SK-N-SH (cell line): ENCODE results near the gene HPDL. TPM values are rescaled to one million over a fixed set of nuclear protein-coding genes. Genes with fewer than 3 reads are reported as not detected.

Experiments
- CTCF ChIA-PET: fragments of 300-600, 350-600 bp; formaldehyde crosslinking; extraction: SDS; loops from one replicate; lab custom pipeline; 2021; lab: Yijun Ruan, JAX
- POLR2A ChIA-PET: fragments of 350-600 bp; sonication (Branson Sonifier 250); formaldehyde crosslinking; extraction: SDS; loops from one replicate; lab custom pipeline; 2020; ENCODE audit warnings: antibody characterized with exemption, inconsistent platforms; lab: Yijun Ruan, JAX
- DNase-seq: peaks from one replicate; pipeline ENCODE4 v3.0.0; 2012
- H2AFZ ChIP-seq: fragments of 200-600 bp; sonication (generic); 2 replicates; pipeline ENCODE4 v1.8.1; 2016; ENCODE audit warnings: antibody characterized with exemption, mild to moderate bottlenecking, low read depth
- H3F3A ChIP-seq: fragments of 200-600 bp; sonication (generic); replicated peaks from 2 replicates; pipeline ENCODE3; 2016; ENCODE audit warnings: antibody characterized with exemption, mild to moderate bottlenecking; ENCODE audit not compliant: insufficient read depth
- H3K27ac ChIP-seq, 2 experiments: fragments of 200-500 bp in 1 of 2; fragments of 200-600 bp in 1 of 2; sonication (Bioruptor generic) in 1 of 2; sonication (generic), shearing (Covaris generic) in 1 of 2; 2 replicates each; pipeline versions ENCODE4 v1.5.1 to v1.6.1; 2014 to 2016; ENCODE audit warnings: low read depth in 2 of 2, inconsistent platforms in 1 of 2, low read length in 1 of 2, mild to moderate bottlenecking in 1 of 2, mixed read lengths in 1 of 2
- H3K27me3 ChIP-seq: fragments of 200-600 bp; sonication (generic), shearing (Covaris generic); 2 replicates; pipeline ENCODE4 v1.6.1; 2016; ENCODE audit warnings: mixed run types; ENCODE audit not compliant: insufficient read depth
- H3K36me3 ChIP-seq, 2 experiments: fragments of 200-500 bp in 1 of 2; fragments of 200-600 bp in 1 of 2; sonication (Bioruptor generic) in 1 of 2; sonication (generic) in 1 of 2; replicated peaks in 1 of 2; 2 replicates each; pipeline versions ENCODE3 to v1.5.1; 2014 to 2016; ENCODE audit warnings: low read length in 1 of 2, mild to moderate bottlenecking in 1 of 2; ENCODE audit not compliant: insufficient read depth in 2 of 2, control insufficient read depth in 1 of 2
- H3K4me1 ChIP-seq, 2 experiments: fragments of 200-500 bp in 1 of 2; fragments of 200-600 bp in 1 of 2; sonication (Bioruptor generic) in 1 of 2; sonication (generic), shearing (Covaris generic) in 1 of 2; 2 replicates each; pipeline versions ENCODE4 v1.5.1 to v1.6.1; 2014 to 2016; ENCODE audit warnings: low read depth in 1 of 2, low read length in 1 of 2, mixed run types in 1 of 2; ENCODE audit not compliant: insufficient read depth in 2 of 2, control insufficient read depth in 1 of 2
- H3K4me2 ChIP-seq: fragments of 200-600 bp; sonication (generic), shearing (Covaris generic); 2 replicates; pipeline ENCODE4 v1.6.1; 2017; ENCODE audit warnings: mixed run types
- H3K4me3 ChIP-seq, 2 experiments: fragments of 200-500 bp in 1 of 2; fragments of 200-600 bp in 1 of 2; sonication (Bioruptor generic) in 1 of 2; sonication (generic), shearing (Covaris generic) in 1 of 2; 2 replicates each; pipeline versions ENCODE4 v1.5.1 to v1.8.1; 2014 to 2016; ENCODE audit warnings: low read depth in 2 of 2, inconsistent platforms in 1 of 2, low read length in 1 of 2, mild to moderate bottlenecking in 1 of 2, mixed read lengths in 1 of 2, moderate library complexity in 1 of 2
- H3K79me2 ChIP-seq: fragments of 200-600 bp; sonication (generic); 2 replicates; pipeline ENCODE4 v1.8.1; 2017; ENCODE audit warnings: mild to moderate bottlenecking; ENCODE audit not compliant: insufficient read depth
- H3K9ac ChIP-seq: fragments of 200-600 bp; sonication (generic); 2 replicates; pipeline ENCODE4 v1.6.1; 2017; ENCODE audit warnings: mixed run types
- H3K9me2 ChIP-seq: fragments of 200-600 bp; sonication (generic); 2 replicates; pipeline ENCODE4 v1.6.1; 2017; ENCODE audit warnings: mixed run types
- H3K9me3 ChIP-seq: fragments of 200-600 bp; sonication (generic); 2 replicates; pipeline ENCODE4 v1.6.1; 2017; ENCODE audit warnings: mixed run types, mild to moderate bottlenecking, moderate library complexity
- H4K20me1 ChIP-seq: fragments of 200-600 bp; sonication (generic); 2 replicates; pipeline ENCODE4 v1.6.1; 2017; ENCODE audit warnings: mild to moderate bottlenecking, mixed run types; ENCODE audit not compliant: insufficient read depth
- FOSL2 ChIP-seq: IDR thresholded peaks from 2 replicates; pipeline ENCODE4 v1.4.0; 2012; ENCODE audit warnings: low read depth, mild to moderate bottlenecking, moderate library complexity, borderline replicate concordance
- GABPA ChIP-seq: IDR thresholded peaks from 2 replicates; pipeline ENCODE4 v1.4.0; 2012; ENCODE audit warnings: low read depth, mild to moderate bottlenecking
- GATA2 ChIP-seq: sonication (generic); formaldehyde crosslinking; IDR thresholded peaks from 2 replicates; pipeline ENCODE4 v1.5.0; 2020; ENCODE audit warnings: mild to moderate bottlenecking, missing genetic modification reagents
- POLR2AphosphoS5 ChIP-seq: IDR thresholded peaks from 2 replicates; pipeline ENCODE4 v1.6.1; 2012; ENCODE audit warnings: low read depth, low read length
- RAD21 ChIP-seq: IDR thresholded peaks from 2 replicates; pipeline ENCODE4 v1.6.1; 2012; ENCODE audit warnings: mild to moderate bottlenecking, low read length
- RFX5 ChIP-seq: IDR thresholded peaks from 2 replicates; pipeline ENCODE4 v1.6.1; 2012; ENCODE audit warnings: mild to moderate bottlenecking, improper control_type of control experiment, low read length
- TCF12 ChIP-seq: IDR thresholded peaks from 2 replicates; pipeline ENCODE4 v1.4.0; 2012
- YY1 ChIP-seq: IDR thresholded peaks from 2 replicates; pipeline ENCODE4 v1.4.0; 2012; ENCODE audit warnings: low read depth, mild to moderate bottlenecking
- WGBS: methylation state at CpG from one replicate; pipeline ENCODE4 v1.1.6; 2017; ENCODE audit warnings: low lambda C conversion rate; 5-methylcytosine and 5-hydroxymethylcytosine counted together
- polyA plus RNA-seq, 3 experiments: library from polyadenylated mRNA; depleted of rRNA; stranded (reverse); fragments of >200 nt; gene quantifications; 2 replicates each; pipeline ENCODE4 v1.2.3, GENCODE V29; 2012
- TF ChIP-seq, protein P1 (sequence below): fragments of 150-350 bp; IDR thresholded peaks from 2 replicates; pipeline ENCODE4 v1.6.1; 2017; ENCODE audit warnings: antibody characterized with exemption, low read length, low read depth, borderline replicate concordance
- TF ChIP-seq, protein P2 (sequence below): IDR thresholded peaks from 2 replicates; pipeline ENCODE4 v1.6.1; 2012; ENCODE audit warnings: mild to moderate bottlenecking, low read depth, low read length, moderate library complexity
- TF ChIP-seq, protein P3 (sequence below): fragments of 150-350 bp; IDR thresholded peaks from 2 replicates; pipeline ENCODE4 v1.6.1; 2016; ENCODE audit warnings: mild to moderate bottlenecking, low read depth, low read length
- TF ChIP-seq, protein P4 (sequence below): IDR thresholded peaks from 2 replicates; pipeline ENCODE4 v1.4.0; 2012; ENCODE audit warnings: low read depth

Gene HPDL
- polyA plus RNA-seq, 1 of the 3 experiments (the other 2 are of a cell fraction), result 0.25 TPM

DNA sequence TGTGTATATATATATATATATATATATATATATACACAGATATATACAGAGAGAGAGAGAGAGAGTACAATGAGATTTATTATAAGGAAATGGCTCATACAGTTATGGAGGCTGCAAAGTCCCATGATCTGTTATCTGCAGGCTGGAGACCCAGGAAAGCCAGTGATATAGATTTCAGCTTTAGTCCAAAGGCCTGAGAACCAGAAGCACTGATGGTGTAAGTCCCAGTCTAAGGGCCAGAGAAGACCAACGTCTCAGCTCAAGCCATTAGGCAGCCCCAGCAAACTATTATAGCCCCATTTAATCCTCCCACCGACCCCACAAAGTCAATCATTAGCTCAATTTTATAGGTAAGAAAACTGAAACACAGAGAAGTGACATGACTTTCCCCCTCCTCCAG lies 35.0 kb upstream of the HPDL start:
- H3K36me3 ChIP-seq, result no peaks in the 10 kb centered on the region
- ChIA-PET CTCF (interaction anchor here (1.8 to 4.0 kb wide), 4 partner anchors 8 to 279 kb away, joined by 6 to 26 read pairs (median 12); partner anchors contain the start of gene UROD), POLR2A (no interaction called here)
- no peaks in the 10 kb centered on the region for H3F3A ChIP-seq
- TF ChIP-seq, protein P1, sequence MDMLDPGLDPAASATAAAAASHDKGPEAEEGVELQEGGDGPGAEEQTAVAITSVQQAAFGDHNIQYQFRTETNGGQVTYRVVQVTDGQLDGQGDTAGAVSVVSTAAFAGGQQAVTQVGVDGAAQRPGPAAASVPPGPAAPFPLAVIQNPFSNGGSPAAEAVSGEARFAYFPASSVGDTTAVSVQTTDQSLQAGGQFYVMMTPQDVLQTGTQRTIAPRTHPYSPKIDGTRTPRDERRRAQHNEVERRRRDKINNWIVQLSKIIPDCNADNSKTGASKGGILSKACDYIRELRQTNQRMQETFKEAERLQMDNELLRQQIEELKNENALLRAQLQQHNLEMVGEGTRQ, result no peak
- TF ChIP-seq GABPA (no peak), YY1 (no peak), FOSL2 (no peak)
- TF ChIP-seq, protein P2, sequence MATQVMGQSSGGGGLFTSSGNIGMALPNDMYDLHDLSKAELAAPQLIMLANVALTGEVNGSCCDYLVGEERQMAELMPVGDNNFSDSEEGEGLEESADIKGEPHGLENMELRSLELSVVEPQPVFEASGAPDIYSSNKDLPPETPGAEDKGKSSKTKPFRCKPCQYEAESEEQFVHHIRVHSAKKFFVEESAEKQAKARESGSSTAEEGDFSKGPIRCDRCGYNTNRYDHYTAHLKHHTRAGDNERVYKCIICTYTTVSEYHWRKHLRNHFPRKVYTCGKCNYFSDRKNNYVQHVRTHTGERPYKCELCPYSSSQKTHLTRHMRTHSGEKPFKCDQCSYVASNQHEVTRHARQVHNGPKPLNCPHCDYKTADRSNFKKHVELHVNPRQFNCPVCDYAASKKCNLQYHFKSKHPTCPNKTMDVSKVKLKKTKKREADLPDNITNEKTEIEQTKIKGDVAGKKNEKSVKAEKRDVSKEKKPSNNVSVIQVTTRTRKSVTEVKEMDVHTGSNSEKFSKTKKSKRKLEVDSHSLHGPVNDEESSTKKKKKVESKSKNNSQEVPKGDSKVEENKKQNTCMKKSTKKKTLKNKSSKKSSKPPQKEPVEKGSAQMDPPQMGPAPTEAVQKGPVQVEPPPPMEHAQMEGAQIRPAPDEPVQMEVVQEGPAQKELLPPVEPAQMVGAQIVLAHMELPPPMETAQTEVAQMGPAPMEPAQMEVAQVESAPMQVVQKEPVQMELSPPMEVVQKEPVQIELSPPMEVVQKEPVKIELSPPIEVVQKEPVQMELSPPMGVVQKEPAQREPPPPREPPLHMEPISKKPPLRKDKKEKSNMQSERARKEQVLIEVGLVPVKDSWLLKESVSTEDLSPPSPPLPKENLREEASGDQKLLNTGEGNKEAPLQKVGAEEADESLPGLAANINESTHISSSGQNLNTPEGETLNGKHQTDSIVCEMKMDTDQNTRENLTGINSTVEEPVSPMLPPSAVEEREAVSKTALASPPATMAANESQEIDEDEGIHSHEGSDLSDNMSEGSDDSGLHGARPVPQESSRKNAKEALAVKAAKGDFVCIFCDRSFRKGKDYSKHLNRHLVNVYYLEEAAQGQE, result no peak
- TF ChIP-seq, protein P3, sequence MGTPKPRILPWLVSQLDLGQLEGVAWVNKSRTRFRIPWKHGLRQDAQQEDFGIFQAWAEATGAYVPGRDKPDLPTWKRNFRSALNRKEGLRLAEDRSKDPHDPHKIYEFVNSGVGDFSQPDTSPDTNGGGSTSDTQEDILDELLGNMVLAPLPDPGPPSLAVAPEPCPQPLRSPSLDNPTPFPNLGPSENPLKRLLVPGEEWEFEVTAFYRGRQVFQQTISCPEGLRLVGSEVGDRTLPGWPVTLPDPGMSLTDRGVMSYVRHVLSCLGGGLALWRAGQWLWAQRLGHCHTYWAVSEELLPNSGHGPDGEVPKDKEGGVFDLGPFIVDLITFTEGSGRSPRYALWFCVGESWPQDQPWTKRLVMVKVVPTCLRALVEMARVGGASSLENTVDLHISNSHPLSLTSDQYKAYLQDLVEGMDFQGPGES, result no peak
- H3K9ac ChIP-seq, result no peak overlapping the region
- H3K9me2 ChIP-seq, result no peaks in the 10 kb centered on the region
- H3K4me2 ChIP-seq, result no peak overlapping the region
- no peaks in the 10 kb centered on the region for H3K4me1 ChIP-seq
- no peak overlapping the region for H3K4me3 ChIP-seq
- H3K27me3 ChIP-seq, result no peaks in the 10 kb centered on the region
- DNase-seq, result no peak
- H3K79me2 ChIP-seq, result no peaks in the 10 kb centered on the region
- no peaks in the 10 kb centered on the region for H3K9me3 ChIP-seq
- WGBS, result 40% methylated on average over 2 of the region's 2 CpGs
- no peaks in the 10 kb centered on the region for H4K20me1 ChIP-seq
- H2AFZ ChIP-seq, result no peak overlapping the region
- H3K27ac ChIP-seq, result no peak overlapping the region

DNA sequence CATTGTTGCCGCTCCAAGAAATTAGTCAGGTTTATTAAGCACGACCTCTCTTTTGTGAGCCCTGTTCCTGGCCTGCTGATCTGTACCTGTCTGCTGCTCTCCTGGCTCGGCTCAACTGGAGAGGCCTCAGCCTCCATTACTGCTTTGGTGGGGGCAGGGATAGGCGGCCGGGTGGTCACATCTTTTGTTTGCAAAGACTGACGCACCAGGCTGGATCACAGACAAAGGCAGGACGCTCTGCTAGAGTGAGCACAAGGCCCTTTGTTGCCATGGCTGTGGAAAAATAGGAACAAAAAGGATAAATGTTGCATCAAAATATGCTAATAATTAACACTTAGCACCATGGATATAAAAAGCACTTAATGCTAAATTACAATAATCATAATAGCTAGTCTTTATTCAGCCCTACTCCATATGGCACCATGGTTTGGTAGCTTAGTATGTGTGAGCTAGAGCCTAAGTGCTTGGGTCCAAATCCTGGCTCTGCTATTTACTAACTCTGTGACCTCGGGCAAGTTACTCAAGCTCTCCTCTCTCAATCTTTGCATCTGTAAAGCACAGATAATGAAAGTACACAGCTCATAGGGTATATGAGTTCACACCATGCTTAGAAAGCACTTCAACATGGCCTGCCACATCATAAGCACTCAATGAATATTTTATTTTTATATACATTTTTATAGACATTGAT lies 28.9 kb upstream of the HPDL start:
- no peaks in the 10 kb centered on the region for H3K27me3 ChIP-seq
- 61% methylated on average over 8 of the region's 8 CpGs for WGBS
- H3K79me2 ChIP-seq, result no peaks in the 10 kb centered on the region
- no peak overlapping the region for H2AFZ ChIP-seq
- peaks cover 10% of the 10 kb centered on the region for H3F3A ChIP-seq
- H3K9me2 ChIP-seq, result no peaks in the 10 kb centered on the region
- H3K27ac ChIP-seq, result no peak overlapping the region
- no peaks in the 10 kb centered on the region for H3K9me3 ChIP-seq
- POLR2A ChIA-PET, result no interaction called here
- no peak overlapping the region for H3K4me3 ChIP-seq
- H3K9ac ChIP-seq, result no peak overlapping the region
- H3K4me2 ChIP-seq, result no peak overlapping the region
- no peak for DNase-seq
- CTCF ChIA-PET, result interaction anchor here (1.7 to 14.7 kb wide), 2 partner anchors 282 to 462 kb away, joined by 7 to 470 read pairs; partner anchors contain the start of genes HECTD3 and UROD
- TF ChIP-seq RAD21 (no peak), TCF12 (no peak), RFX5 (no peak), GATA2 (CRISPR knock-in tag) (no peak), GABPA (no peak), POLR2AphosphoS5 (no peak)
- TF ChIP-seq, protein P2, result no peak
- TF ChIP-seq, protein P4, sequence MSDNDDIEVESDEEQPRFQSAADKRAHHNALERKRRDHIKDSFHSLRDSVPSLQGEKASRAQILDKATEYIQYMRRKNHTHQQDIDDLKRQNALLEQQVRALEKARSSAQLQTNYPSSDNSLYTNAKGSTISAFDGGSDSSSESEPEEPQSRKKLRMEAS, result no peak
- H3K4me1 ChIP-seq, result peaks cover 0 to 3% of the 10 kb centered on the region in 2 experiments; a peak in 1 of 4 replicates
- no peaks in the 10 kb centered on the region for H4K20me1 ChIP-seq
- no peaks in the 10 kb centered on the region for H3K36me3 ChIP-seq
